Heart left ventricle (tissue), 16 donors: Measurements from ENCODE around the gene CARD18. TPM values are rescaled to one million over a fixed set of nuclear protein-coding genes. Genes with fewer than 3 reads are reported as not detected.
"Not testable (repeated sequence)": the region's sequence is repeated elsewhere in the genome, so short reads cannot be mapped to it uniquely, and the experiment has no call there.

Experiments used
- ATAC-seq, 4 donors: fragments of 200-7000 bp; cut with Tn5 transposase; one replicate each; pipeline ENCODE4 v1.9.1; 2020 to 2022; ENCODE audit warnings: moderate library complexity in 4 of 4, mild to moderate bottlenecking in 3 of 4, moderate number of reproducible peaks in 1 of 4
- DNase-seq, 5 donors: peaks; one replicate each; pipeline ENCODE4 v3.0.0-alpha.2; 2020
- H3K27ac ChIP-seq, 12 donors: fragments of 200-600 bp; sonication (generic) in 4 of 12; one replicate each; pipeline versions ENCODE4 v1.5.0 to v1.8.0; 2016 to 2022; ENCODE audit warnings: mild to moderate bottlenecking in 2 of 12
- H3K27me3 ChIP-seq, 9 donors: fragments of 200-600 bp; sonication (generic) in 2 of 9; one replicate each; pipeline versions ENCODE4 v1.5.1 to v1.8.0; 2016 to 2022; ENCODE audit warnings: mild to moderate bottlenecking in 3 of 9
- H3K36me3 ChIP-seq, 9 donors: fragments of 200-600 bp; sonication (generic) in 2 of 9; one replicate each; pipeline versions ENCODE4 v1.5.0 to v1.8.0; 2018 to 2022; ENCODE audit warnings: mild to moderate bottlenecking in 2 of 9
- H3K4me1 ChIP-seq, 12 donors: fragments of 200-600 bp; sonication (generic) in 4 of 12; one replicate each; pipeline versions ENCODE4 v1.5.0 to v1.8.0; 2016 to 2022; ENCODE audit warnings: mild to moderate bottlenecking in 3 of 12
- H3K4me3 ChIP-seq, 12 donors: fragments of 200-600 bp; sonication (generic) in 4 of 12; one replicate each; pipeline versions ENCODE4 v1.5.0 to v1.8.0; 2017 to 2022; ENCODE audit warnings: mild to moderate bottlenecking in 9 of 12, moderate library complexity in 4 of 12
- H3K9me3 ChIP-seq, 12 donors: fragments of 200-600 bp; sonication (generic) in 4 of 12; one replicate each; pipeline versions ENCODE4 v1.5.0 to v1.8.0; 2016 to 2022; ENCODE audit warnings: mild to moderate bottlenecking in 1 of 12
- POLR2A ChIP-seq, 2 donors: fragments of 450-650 bp; IDR thresholded peaks; one replicate each; pipeline ENCODE4 v1.6.1; 2017; ENCODE audit warnings: antibody characterized with exemption in 2 of 2, mild to moderate bottlenecking in 2 of 2, moderate library complexity in 2 of 2
- WGBS, 4 donors: extraction: QIAGEN DNeasy Blood & Tissue Kit in 2 of 4; methylation state at CpG; one replicate each; pipeline versions ENCODE4 v1.1.5 to v1.1.7; 2013 to 2018; 5-methylcytosine and 5-hydroxymethylcytosine counted together
- intact Hi-C, 10 donors: fragments of 100-400 bp; cut with DNase I; formaldehyde crosslinking; loops; one replicate each; pipeline versions ENCODE4 v1.11.1 to v1.14.2; 2022
- polyA plus RNA-seq, 2 donors: library from polyadenylated mRNA; stranded (reverse); fragments of 200-250 nt; gene quantifications; one replicate each; pipeline ENCODE4 v1.2.3, GENCODE V29; 2013
- total RNA-seq, 9 donors: library from RNA; depleted of rRNA in 2 of 9; stranded (reverse); fragments of >200 nt in 2 of 9; fragmentation: NEBNext Ultra II Directional in 3 of 9; extraction: Animal tissue kit (Norgen Biotek cat#: 25700) in 3 of 9; gene quantifications; one replicate each; pipeline versions ENCODE4 v1.1.0 to v1.2.4, GENCODE V29; 2016 to 2023
- TF ChIP-seq, protein P1 (sequence below), 12 donors: fragments of 200-600 bp; sonication (generic) in 4 of 12; IDR thresholded peaks; one replicate each; pipeline versions ENCODE4 v1.5.0 to v1.8.0; 2018 to 2022; ENCODE audit warnings: antibody characterized with exemption in 12 of 12, mild to moderate bottlenecking in 5 of 12
- donor health status: ischemic (EF 13 %, LVEDD 7.1; RV severe dilation, severe dysfunction).
- donor health status: healthy with polysubstance abuse.
- donor health status: DM: no; HTN: yes; CAD: no.
- donor health status: DM: no; HTN: no; CAD: no.
- donor health status: ischemic (EF 25% LVEDD 6.9; RV normal size, moderate dysfunction).
- donor health status: ischemic (EF 25% LVEDD 5.7; RV mildly dilated, moderate dysfunction).
- donor health status: healthy.
- donor health status: DM: yes; HTN: yes; CAD: no.
- donor health status: ischemic (EF 35%, LVEDD 5.7; RV mildly dilated, moderate dysfunction).
- donor health status: nonischemic (EF 11% LVEDD 7.7; RV severe dilation, severe dysfunction).
- donor health status: DM: yes; HTN: yes; CAD: no.
- donor health status: PGD.
- donor health status: ischemic (EF 29% LVEDD 5.4; RV normal size, mild dysfunction).
- donor health status: nonischemic (EF 23%, LVEDD 6.1; RV moderate dilation, normal function).

The CARD18 gene
- total and polyA plus RNA-seq, 11 donors, result 0.91 TPM; not detected in 10

DNA sequence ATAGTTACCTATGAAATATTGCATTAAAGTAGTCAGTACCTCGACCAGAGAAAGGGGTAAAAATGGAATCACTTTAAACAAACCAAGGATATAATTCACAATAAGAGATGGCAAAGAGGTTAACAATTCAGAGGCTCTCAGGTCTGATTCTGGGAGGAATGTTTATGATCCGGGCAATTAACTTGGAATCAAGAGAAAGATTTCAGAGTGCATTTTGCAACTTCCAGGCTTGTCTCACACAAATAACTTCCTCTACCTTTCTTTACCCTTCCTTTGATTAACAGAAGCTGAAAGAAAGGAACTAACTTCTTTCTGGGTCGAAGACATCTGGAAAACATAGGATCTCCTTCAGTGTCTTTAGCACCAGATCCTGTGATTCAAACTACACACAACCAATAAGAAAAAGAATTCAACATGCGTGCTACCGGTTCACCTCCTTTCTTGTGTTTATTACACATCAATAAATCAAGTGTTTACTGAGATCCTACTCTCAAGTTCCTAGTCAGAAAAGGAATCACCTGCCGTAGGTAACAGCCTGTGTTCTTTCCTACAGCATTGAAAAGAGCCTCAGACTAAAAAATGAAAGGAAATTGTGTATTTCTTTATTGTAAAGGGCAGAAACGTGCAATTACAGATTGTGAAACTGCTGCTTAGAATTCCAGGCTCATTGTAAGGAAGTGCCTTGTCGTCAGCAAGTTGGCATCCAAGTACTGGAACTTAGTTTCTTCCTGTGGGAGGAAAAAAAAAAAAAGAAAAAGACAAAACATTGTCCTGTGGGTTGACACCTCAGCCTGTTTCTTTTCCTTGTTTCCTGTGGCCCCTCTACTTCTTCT is 29.5 kb downstream of the CARD18 start:
- Histone ChIP-seq H3K9me3 (peaks cover 0 to 6% (median 0%) of the 10 kb centered on the region in 12 donors), H3K27me3 (no peaks in the 10 kb centered on the region), H3K4me3 (peak overlapping the region in 5 of 12 donors; percentile 12 to 41 (median 19)), H3K4me1 (peaks cover 0 to 14% (median 0%) of the 10 kb centered on the region in 12 donors), H3K36me3 (no peaks in the 10 kb centered on the region), H3K27ac (peak overlapping the region in 6 of 12 donors; percentile 24 to 79 (median 50))
- TF ChIP-seq, protein P1, sequence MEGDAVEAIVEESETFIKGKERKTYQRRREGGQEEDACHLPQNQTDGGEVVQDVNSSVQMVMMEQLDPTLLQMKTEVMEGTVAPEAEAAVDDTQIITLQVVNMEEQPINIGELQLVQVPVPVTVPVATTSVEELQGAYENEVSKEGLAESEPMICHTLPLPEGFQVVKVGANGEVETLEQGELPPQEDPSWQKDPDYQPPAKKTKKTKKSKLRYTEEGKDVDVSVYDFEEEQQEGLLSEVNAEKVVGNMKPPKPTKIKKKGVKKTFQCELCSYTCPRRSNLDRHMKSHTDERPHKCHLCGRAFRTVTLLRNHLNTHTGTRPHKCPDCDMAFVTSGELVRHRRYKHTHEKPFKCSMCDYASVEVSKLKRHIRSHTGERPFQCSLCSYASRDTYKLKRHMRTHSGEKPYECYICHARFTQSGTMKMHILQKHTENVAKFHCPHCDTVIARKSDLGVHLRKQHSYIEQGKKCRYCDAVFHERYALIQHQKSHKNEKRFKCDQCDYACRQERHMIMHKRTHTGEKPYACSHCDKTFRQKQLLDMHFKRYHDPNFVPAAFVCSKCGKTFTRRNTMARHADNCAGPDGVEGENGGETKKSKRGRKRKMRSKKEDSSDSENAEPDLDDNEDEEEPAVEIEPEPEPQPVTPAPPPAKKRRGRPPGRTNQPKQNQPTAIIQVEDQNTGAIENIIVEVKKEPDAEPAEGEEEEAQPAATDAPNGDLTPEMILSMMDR (IDR thresholded peaks at IDR 0.05), result no peak
- TF ChIP-seq POLR2A (IDR thresholded peaks at IDR 0.05), result no peak
- ATAC-seq (peak in 3 of 4 donors; percentile 29 to 77 (median 36)), DNase-seq (no peak)
- intact Hi-C loops, result no loop called here
- 45 to 59% (median 53%) methylated on average over 8 of the region's 8 CpGs for WGBS, 4 donors

DNA sequence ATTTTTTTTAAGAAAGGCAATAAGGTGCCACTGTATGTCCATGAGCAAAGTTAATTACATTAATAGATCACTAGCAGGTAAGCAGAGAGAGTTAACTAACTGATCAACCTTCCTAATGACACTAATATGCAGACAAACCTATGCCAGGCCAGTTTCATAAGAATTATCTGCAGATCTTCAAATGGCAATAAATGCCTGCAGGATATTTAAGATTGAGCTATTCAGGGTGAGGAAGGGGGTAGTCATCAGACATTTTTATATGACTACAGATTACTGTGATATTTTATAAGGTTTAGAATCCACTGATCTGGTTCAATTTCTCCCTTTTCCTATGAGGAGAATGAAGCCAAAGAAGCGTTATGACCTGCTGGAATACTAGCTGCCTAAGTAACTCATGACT is 30.2 kb downstream of the CARD18 start:
- Histone ChIP-seq H3K9me3 (peaks cover 0 to 6% (median 0%) of the 10 kb centered on the region in 12 donors), H3K27ac (peak overlapping the region in 1 of 12 donors; percentile 79), H3K4me3 (no peak overlapping the region), H3K4me1 (peaks cover 0 to 14% (median 0%) of the 10 kb centered on the region in 12 donors), H3K27me3 (no peaks in the 10 kb centered on the region), H3K36me3 (no peaks in the 10 kb centered on the region)
- ATAC-seq (no peak), DNase-seq (no peak)
- intact Hi-C loops, result no loop called here
- no peak for TF ChIP-seq POLR2A (IDR thresholded peaks at IDR 0.05)
- TF ChIP-seq, protein P1 (IDR thresholded peaks at IDR 0.05), result no peak
- whole genome bisulfite sequencing, 4 donors, result 86 to 96% (median 90%) methylated on average over 1 of the region's 1 CpG

DNA sequence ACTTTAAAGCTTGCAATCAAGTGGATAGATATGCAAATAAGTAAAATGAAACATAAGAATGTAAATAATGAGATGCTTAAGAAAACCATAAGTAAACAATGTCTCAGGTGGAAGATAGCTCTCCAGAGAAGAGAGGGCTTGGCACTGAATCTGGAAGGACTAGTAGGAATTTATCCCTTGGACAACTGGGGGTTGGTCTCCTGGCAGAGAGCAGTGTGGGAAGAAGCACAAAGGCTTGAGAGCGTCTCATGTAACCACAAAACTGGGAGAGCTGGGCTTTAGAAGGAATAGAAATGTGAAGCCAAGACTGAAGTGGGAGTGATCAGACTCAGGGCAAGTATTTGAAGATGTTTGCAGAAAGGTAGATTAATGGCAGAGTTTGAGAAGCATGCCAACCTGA is 31.3 kb downstream of the CARD18 start:
- TF ChIP-seq POLR2A (IDR thresholded peaks at IDR 0.05), result no peak
- TF ChIP-seq, protein P1 (IDR thresholded peaks at IDR 0.05), result no peak
- no peaks in the 10 kb centered on the region for H3K27me3 ChIP-seq
- no peak overlapping the region for H3K4me3 ChIP-seq
- WGBS, 4 donors, result 89 to 96% (median 95%) methylated on average over 1 of the region's 1 CpG
- H3K4me1 ChIP-seq, result peaks cover 0 to 14% (median 0%) of the 10 kb centered on the region in 12 donors
- H3K27ac ChIP-seq, result no peak overlapping the region
- DNase-seq (no peak), ATAC-seq (no peak)
- intact Hi-C loops, result no loop called here
- no peaks in the 10 kb centered on the region for H3K36me3 ChIP-seq
- H3K9me3 ChIP-seq, result peaks cover 0 to 6% (median 0%) of the 10 kb centered on the region in 12 donors

DNA sequence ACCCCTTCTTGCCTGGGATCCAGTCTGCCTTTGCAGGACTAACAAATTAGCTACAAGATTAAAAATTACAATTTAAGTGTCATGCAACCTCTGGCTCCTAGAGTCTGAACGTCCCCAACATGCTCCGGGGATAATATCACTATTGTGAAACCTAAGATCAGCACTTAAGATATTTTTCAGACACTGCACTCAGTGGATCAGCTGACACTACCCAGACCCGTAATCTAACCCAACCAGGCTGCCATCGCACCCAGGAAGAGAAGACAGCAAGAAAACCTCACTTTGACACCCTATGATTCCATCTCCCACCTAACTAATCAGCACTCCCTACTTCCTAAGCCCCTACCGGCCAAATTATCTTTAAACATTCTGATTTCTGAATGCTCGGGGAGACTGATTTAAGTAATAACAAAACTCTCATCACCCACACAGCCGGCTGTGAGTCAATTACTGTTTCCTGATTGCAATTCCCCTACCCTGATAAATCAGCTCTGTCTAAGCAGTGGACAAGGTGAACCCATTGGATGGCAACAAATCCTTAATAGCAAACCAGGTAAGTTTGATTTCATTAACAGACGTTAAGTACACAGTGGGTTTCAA is 32.2 kb downstream of the CARD18 start:
- not testable (repeated sequence) for H3K9me3 ChIP-seq, H3K27me3 ChIP-seq, H3K4me3 ChIP-seq, ATAC-seq, H3K36me3 ChIP-seq, DNase-seq, H3K27ac ChIP-seq
- WGBS, 4 donors, result 62 to 72% (median 65%) methylated on average over 8 of the region's 8 CpGs
- intact Hi-C loops, result loop anchor here in 1 of 10 donors (2.0 kb wide), 1 partner anchor 31 kb away; no protein-coding TSS in a partner anchor
- peaks cover 0 to 14% (median 0%) of the 10 kb centered on the region in 12 donors for H3K4me1 ChIP-seq
